ENCODE data around the gene SENP1.
A peak's percentile ranks its signal among the peaks of the same experiment; 100 is the strongest.

The SENP1 gene

DNA sequence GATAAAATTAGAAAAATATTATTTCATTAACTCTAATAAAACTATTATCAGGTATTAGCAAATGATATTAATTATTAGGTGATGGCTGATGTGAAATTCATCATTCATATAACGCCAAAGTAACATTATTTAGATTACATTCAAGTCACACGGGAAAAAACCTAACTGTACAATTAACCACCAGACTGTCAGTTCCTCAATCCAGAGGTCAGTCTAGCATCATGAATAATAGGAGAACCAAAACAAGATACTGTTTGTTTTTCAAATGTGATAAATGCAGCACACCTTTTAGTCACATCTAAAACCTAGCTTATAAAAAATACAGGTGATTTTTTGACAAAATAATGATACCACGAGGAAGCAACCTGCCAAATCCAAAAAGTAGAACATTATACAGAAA is 19.6 kb downstream of the SENP1 start:
- Histone ChIP-seq H2BK5ac (ENCODE audit: low read length) (no peak overlapping the region), H3K79me1 (ENCODE audit: low read length) (no peaks in the 10 kb centered on the region), H3K79me2 (ENCODE audit: control insufficient read depth, insufficient read depth, low read length) (no peaks in the 10 kb centered on the region), H4K5ac (ENCODE audit: low read length) (no peak overlapping the region), H4K8ac (ENCODE audit: low read depth, low read length) (no peak overlapping the region), H2BK15ac (replicated peaks; ENCODE audit: low read depth) (no peak overlapping the region), H3K9ac (ENCODE audit: low read length) (no peak overlapping the region), H2BK120ac (ENCODE audit: low read depth, low read length) (no peak overlapping the region), H3K4ac (ENCODE audit: low read depth, low read length) (no peak overlapping the region), H3K36me3 (ENCODE audit: control insufficient read depth, insufficient read depth, low read length) (peaks cover 1% of the 10 kb centered on the region), H3K4me1 (ENCODE audit: control insufficient read depth, low read depth, low read length) (no peaks in the 10 kb centered on the region), H3K18ac (ENCODE audit: low read length) (no peak overlapping the region), H3K4me2 (ENCODE audit: low read length) (no peak overlapping the region), H2AK5ac (ENCODE audit: low read length) (no peak overlapping the region), H3K27me3 (ENCODE audit: insufficient read depth, low read length, poor library complexity) (no peaks in the 10 kb centered on the region), H3K56ac (ENCODE audit: low read length) (no peak overlapping the region), H3K27ac (ENCODE audit: low read depth, low read length) (no peak overlapping the region), H3K23ac (ENCODE audit: low read length) (no peak overlapping the region), H3K4me3 (ENCODE audit: low read length) (no peak overlapping the region)
- no peak for DNase-seq
- WGBS (ENCODE audit: extremely low coverage, insufficient coverage, low lambda C conversion rate) = no CpG with 5 or more reads among the region's 3 CpGs

GRCh38 chr12:48084841-48085460 is 20.9 kb downstream of the SENP1 start:
- H3K27ac ChIP-seq (ENCODE audit: low read depth, low read length) = no peak overlapping the region
- H3K56ac ChIP-seq (ENCODE audit: low read length) = no peak overlapping the region
- no peaks in the 10 kb centered on the region for H3K4me1 ChIP-seq (ENCODE audit: control insufficient read depth, low read depth, low read length)
- H2BK120ac ChIP-seq (ENCODE audit: low read depth, low read length) = no peak overlapping the region
- no peaks in the 10 kb centered on the region for H3K27me3 ChIP-seq (ENCODE audit: insufficient read depth, low read length, poor library complexity)
- DNase-seq = no peak
- no peak overlapping the region for H3K4me2 ChIP-seq (ENCODE audit: low read length)
- no peak overlapping the region for H4K5ac ChIP-seq (ENCODE audit: low read length)
- no peak overlapping the region for H3K9ac ChIP-seq (ENCODE audit: low read length)
- H2BK15ac ChIP-seq (replicated peaks; ENCODE audit: low read depth) = no peak overlapping the region
- H3K4me3 ChIP-seq (ENCODE audit: low read length) = no peak overlapping the region
- H3K36me3 ChIP-seq (ENCODE audit: control insufficient read depth, insufficient read depth, low read length) = peaks cover 1% of the 10 kb centered on the region
- no peak overlapping the region for H4K8ac ChIP-seq (ENCODE audit: low read depth, low read length)
- H3K79me1 ChIP-seq (ENCODE audit: low read length) = no peaks in the 10 kb centered on the region
- H2BK5ac ChIP-seq (ENCODE audit: low read length) = no peak overlapping the region
- no peak overlapping the region for H3K4ac ChIP-seq (ENCODE audit: low read depth, low read length)
- WGBS (ENCODE audit: extremely low coverage, insufficient coverage, low lambda C conversion rate) = no CpG with 5 or more reads among the region's 12 CpGs
- H3K23ac ChIP-seq (ENCODE audit: low read length) = no peak overlapping the region
- H2AK5ac ChIP-seq (ENCODE audit: low read length) = no peak overlapping the region
- H3K79me2 ChIP-seq (ENCODE audit: control insufficient read depth, insufficient read depth, low read length) = no peaks in the 10 kb centered on the region
- H3K18ac ChIP-seq (ENCODE audit: low read length) = no peak overlapping the region

GRCh38 chr12:48084066-48084465 is 21.8 kb downstream of the SENP1 start:
- no peak overlapping the region for H3K4me2 ChIP-seq (ENCODE audit: low read length)
- H4K8ac ChIP-seq (ENCODE audit: low read depth, low read length) = no peak overlapping the region
- H2BK5ac ChIP-seq (ENCODE audit: low read length) = no peak overlapping the region
- H3K56ac ChIP-seq (ENCODE audit: low read length) = no peak overlapping the region
- no peaks in the 10 kb centered on the region for H3K27me3 ChIP-seq (ENCODE audit: insufficient read depth, low read length, poor library complexity)
- H3K79me2 ChIP-seq (ENCODE audit: control insufficient read depth, insufficient read depth, low read length) = no peaks in the 10 kb centered on the region
- H3K4me1 ChIP-seq (ENCODE audit: control insufficient read depth, low read depth, low read length) = no peaks in the 10 kb centered on the region
- no peak overlapping the region for H3K4ac ChIP-seq (ENCODE audit: low read depth, low read length)
- H4K5ac ChIP-seq (ENCODE audit: low read length) = no peak overlapping the region
- peak; percentile 12 for DNase-seq
- H2BK15ac ChIP-seq (replicated peaks; ENCODE audit: low read depth) = no peak overlapping the region
- no peak overlapping the region for H3K4me3 ChIP-seq (ENCODE audit: low read length)
- H3K18ac ChIP-seq (ENCODE audit: low read length) = no peak overlapping the region
- no peak overlapping the region for H2AK5ac ChIP-seq (ENCODE audit: low read length)
- no peak overlapping the region for H3K9ac ChIP-seq (ENCODE audit: low read length)
- peaks cover 1% of the 10 kb centered on the region for H3K36me3 ChIP-seq (ENCODE audit: control insufficient read depth, insufficient read depth, low read length)
- no peak overlapping the region for H3K27ac ChIP-seq (ENCODE audit: low read depth, low read length)
- no peak overlapping the region for H2BK120ac ChIP-seq (ENCODE audit: low read depth, low read length)
- WGBS (ENCODE audit: extremely low coverage, insufficient coverage, low lambda C conversion rate) = no CpG with 5 or more reads among the region's 1 CpG
- H3K79me1 ChIP-seq (ENCODE audit: low read length) = no peaks in the 10 kb centered on the region
- H3K23ac ChIP-seq (ENCODE audit: low read length) = no peak overlapping the region

DNA sequence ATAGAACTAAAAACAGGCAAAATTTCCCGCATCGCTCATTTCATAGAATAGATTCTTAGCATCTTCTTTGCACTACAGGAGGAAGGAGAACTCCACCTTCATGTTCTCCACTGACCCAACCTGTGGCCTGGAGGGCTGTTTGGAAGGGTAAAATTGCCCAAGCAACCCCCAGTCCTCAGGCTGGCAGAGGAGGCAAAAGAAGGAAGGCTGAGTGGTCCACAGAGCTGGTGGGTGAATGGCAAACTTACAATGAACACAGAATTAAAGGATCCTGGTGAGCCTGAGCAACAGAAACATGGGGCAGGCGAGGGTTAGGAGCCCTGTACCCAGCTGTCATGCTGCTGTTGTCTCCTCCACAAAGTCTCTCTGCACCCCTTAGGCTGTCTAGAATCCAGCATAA is 25.1 kb downstream of the SENP1 start:
- Histone ChIP-seq H3K27ac (ENCODE audit: low read depth, low read length) (no peak overlapping the region), H3K4me2 (ENCODE audit: low read length) (no peak overlapping the region), H3K36me3 (ENCODE audit: control insufficient read depth, insufficient read depth, low read length) (no peaks in the 10 kb centered on the region), H3K56ac (ENCODE audit: low read length) (no peak overlapping the region), H3K18ac (ENCODE audit: low read length) (no peak overlapping the region), H3K79me2 (ENCODE audit: control insufficient read depth, insufficient read depth, low read length) (no peaks in the 10 kb centered on the region), H4K5ac (ENCODE audit: low read length) (no peak overlapping the region), H2BK15ac (replicated peaks; ENCODE audit: low read depth) (no peak overlapping the region), H3K9ac (ENCODE audit: low read length) (no peak overlapping the region), H2BK120ac (ENCODE audit: low read depth, low read length) (no peak overlapping the region), H3K4me1 (ENCODE audit: control insufficient read depth, low read depth, low read length) (no peaks in the 10 kb centered on the region), H2AK5ac (ENCODE audit: low read length) (no peak overlapping the region), H3K23ac (ENCODE audit: low read length) (no peak overlapping the region), H3K27me3 (ENCODE audit: insufficient read depth, low read length, poor library complexity) (no peaks in the 10 kb centered on the region), H2BK5ac (ENCODE audit: low read length) (no peak overlapping the region), H4K8ac (ENCODE audit: low read depth, low read length) (no peak overlapping the region), H3K4ac (ENCODE audit: low read depth, low read length) (no peak overlapping the region), H3K79me1 (ENCODE audit: low read length) (no peaks in the 10 kb centered on the region), H3K4me3 (ENCODE audit: low read length) (no peak overlapping the region)
- no CpG with 5 or more reads among the region's 3 CpGs for WGBS (ENCODE audit: extremely low coverage, insufficient coverage, low lambda C conversion rate)
- DNase-seq = no peak

GRCh38 chr12:48080285-48080684 is 25.6 kb downstream of the SENP1 start:
- WGBS (ENCODE audit: extremely low coverage, insufficient coverage, low lambda C conversion rate) = no CpG with 5 or more reads among the region's 5 CpGs
- no peak overlapping the region for H2AK5ac ChIP-seq (ENCODE audit: low read length)

DNA sequence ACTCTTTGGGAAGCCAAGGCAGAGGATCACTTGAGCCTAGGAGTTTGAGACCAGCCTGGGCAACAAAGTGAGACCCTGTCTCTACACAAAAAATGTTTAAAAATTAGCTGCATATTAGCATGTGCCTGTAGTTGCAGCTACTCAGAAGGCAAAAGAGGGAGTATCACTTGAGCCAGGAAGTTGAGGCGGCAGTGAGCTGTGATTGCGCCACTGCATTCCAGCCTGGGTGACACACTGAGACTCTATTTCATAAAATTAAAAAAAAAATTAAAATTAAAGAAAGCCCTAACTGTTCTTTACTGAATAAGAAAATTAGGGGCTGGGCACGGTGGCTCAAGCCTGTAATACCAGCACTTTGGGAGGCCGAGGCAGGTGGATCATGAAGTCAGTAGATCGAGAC is 27.0 kb downstream of the SENP1 start:
- Histone ChIP-seq H3K23ac (ENCODE audit: low read length) (no peak overlapping the region), H3K27me3 (ENCODE audit: insufficient read depth, low read length, poor library complexity) (no peaks in the 10 kb centered on the region), H3K27ac (ENCODE audit: low read depth, low read length) (no peak overlapping the region), H4K5ac (ENCODE audit: low read length) (no peak overlapping the region), H2BK15ac (replicated peaks; ENCODE audit: low read depth) (no peak overlapping the region), H3K9ac (ENCODE audit: low read length) (no peak overlapping the region), H2BK120ac (ENCODE audit: low read depth, low read length) (no peak overlapping the region), H3K4me1 (ENCODE audit: control insufficient read depth, low read depth, low read length) (no peaks in the 10 kb centered on the region), H2BK5ac (ENCODE audit: low read length) (no peak overlapping the region), H3K36me3 (ENCODE audit: control insufficient read depth, insufficient read depth, low read length) (no peaks in the 10 kb centered on the region), H3K79me2 (ENCODE audit: control insufficient read depth, insufficient read depth, low read length) (no peaks in the 10 kb centered on the region), H4K8ac (ENCODE audit: low read depth, low read length) (no peak overlapping the region), H3K4me2 (ENCODE audit: low read length) (no peak overlapping the region), H3K4me3 (ENCODE audit: low read length) (no peak overlapping the region), H3K18ac (ENCODE audit: low read length) (no peak overlapping the region), H2AK5ac (ENCODE audit: low read length) (no peak overlapping the region), H3K79me1 (ENCODE audit: low read length) (no peaks in the 10 kb centered on the region), H3K4ac (ENCODE audit: low read depth, low read length) (no peak overlapping the region), H3K56ac (ENCODE audit: low read length) (no peak overlapping the region)
- DNase-seq = no peak
- WGBS (ENCODE audit: extremely low coverage, insufficient coverage, low lambda C conversion rate) = no CpG with 5 or more reads among the region's 5 CpGs

More at GRCh38 chr12:48080285-48080684, 25.6 kb downstream of the SENP1 start:
- no peaks in the 10 kb centered on the region for H3K27me3 ChIP-seq (ENCODE audit: insufficient read depth, low read length, poor library complexity)
- H3K4me1 ChIP-seq (ENCODE audit: control insufficient read depth, low read depth, low read length) = no peaks in the 10 kb centered on the region
- no peaks in the 10 kb centered on the region for H3K79me2 ChIP-seq (ENCODE audit: control insufficient read depth, insufficient read depth, low read length)
- H3K36me3 ChIP-seq (ENCODE audit: control insufficient read depth, insufficient read depth, low read length) = no peaks in the 10 kb centered on the region
- H3K23ac ChIP-seq (ENCODE audit: low read length) = no peak overlapping the region
- no peak overlapping the region for H4K5ac ChIP-seq (ENCODE audit: low read length)
- H3K4me2 ChIP-seq (ENCODE audit: low read length) = no peak overlapping the region
- no peak overlapping the region for H2BK15ac ChIP-seq (replicated peaks; ENCODE audit: low read depth)
- no peaks in the 10 kb centered on the region for H3K79me1 ChIP-seq (ENCODE audit: low read length)
- H3K9ac ChIP-seq (ENCODE audit: low read length) = no peak overlapping the region
- no peak overlapping the region for H3K18ac ChIP-seq (ENCODE audit: low read length)
- no peak overlapping the region for H2BK120ac ChIP-seq (ENCODE audit: low read depth, low read length)
- H2BK5ac ChIP-seq (ENCODE audit: low read length) = no peak overlapping the region
- H3K27ac ChIP-seq (ENCODE audit: low read depth, low read length) = no peak overlapping the region
- no peak overlapping the region for H3K4ac ChIP-seq (ENCODE audit: low read depth, low read length)
- no peak for DNase-seq
- H4K8ac ChIP-seq (ENCODE audit: low read depth, low read length) = no peak overlapping the region
- no peak overlapping the region for H3K56ac ChIP-seq (ENCODE audit: low read length)
- H3K4me3 ChIP-seq (ENCODE audit: low read length) = no peak overlapping the region

Measured in mesendoderm (in vitro differentiated cells).